Measurements from ENCODE around the gene GPR132.

GRCh38 chr14:105064001-105064400, 1.2 kb downstream of the GPR132 start:
- TF ChIP-seq CTCF (IDR thresholded peaks at IDR 0.05; ENCODE audit: poor library complexity, severe bottlenecking): no peak
- no peak for TF ChIP-seq EZH2 (IDR thresholded peaks at IDR 0.05; ENCODE audit: borderline replicate concordance, insufficient read depth, low read length, poor library complexity, severe bottlenecking)
- TF ChIP-seq EP300 (conservative IDR thresholded peaks at IDR 0.05; ENCODE audit: poor library complexity, severe bottlenecking): no peak
- TF ChIP-seq POLR2AphosphoS5 (IDR thresholded peaks at IDR 0.05): no peak
- TF ChIP-seq TAF1 (IDR thresholded peaks at IDR 0.05; ENCODE audit: low read depth): no peak
